DMS 273 (cell line): Measurements from ENCODE around the gene PRR22.

Experiments
- DNase-seq: peaks from one replicate; lab custom pipeline; 2025; ENCODE audit not compliant: unreplicated experiment; lab: John Stamatoyannopoulos, UW

The PRR22 gene

DNA sequence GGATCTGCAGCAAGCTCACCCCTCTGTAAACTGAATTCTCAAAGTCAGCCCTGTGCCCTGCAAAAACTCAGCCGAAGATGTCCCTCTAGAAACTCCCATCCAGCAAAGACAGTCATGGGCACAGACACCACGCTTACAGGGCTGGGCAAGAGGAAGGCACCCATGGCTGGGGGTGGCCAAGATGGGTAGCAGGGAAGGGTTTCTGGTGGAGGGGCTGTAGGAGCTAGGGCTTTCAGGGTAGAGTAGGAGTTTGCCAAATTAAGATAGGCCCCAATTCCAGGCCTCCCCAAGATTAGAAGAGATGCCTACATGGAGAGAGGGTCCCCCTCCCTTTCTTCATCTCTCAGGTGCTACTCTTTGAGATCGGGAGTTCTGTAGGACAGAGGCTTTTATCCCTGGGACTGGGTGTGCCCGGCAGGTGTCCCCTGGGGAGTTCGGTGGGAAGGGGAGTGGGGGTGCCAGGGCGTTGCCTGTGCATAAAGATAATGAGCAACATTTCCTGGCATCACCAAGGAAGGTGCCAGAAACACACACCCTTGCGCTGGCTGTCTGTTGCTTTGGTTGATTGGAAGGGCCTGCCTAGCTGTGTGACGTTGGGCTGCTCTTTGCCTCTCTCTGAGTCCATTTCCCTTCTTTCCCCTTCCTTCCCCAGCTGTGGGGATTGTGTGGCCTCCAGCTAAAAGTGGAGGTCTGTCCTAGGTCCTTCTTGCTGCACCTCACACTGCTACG is 29.7 kb upstream of the PRR22 start:
- DNase-seq: no peak

DNA sequence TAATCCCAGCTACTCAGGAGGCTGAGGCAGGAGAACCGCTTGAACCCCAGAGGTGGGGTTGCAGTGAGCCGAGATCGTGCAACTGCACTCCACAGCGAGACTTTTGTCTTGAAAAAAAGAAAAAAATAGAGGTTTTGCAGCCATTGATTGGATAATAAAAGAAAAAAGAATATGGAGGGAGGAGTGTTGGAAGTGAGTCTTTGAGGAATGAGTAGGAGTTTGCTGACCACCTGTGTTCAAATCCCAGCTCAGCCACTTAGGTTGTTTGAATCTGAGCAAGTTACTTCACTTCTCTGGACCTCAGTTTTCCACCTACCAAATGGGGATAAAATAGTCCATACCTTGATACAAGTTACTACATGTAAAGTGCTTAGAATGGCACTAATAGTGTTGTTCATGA is 26.6 kb upstream of the PRR22 start:
- DNase-seq: no peak

DNA sequence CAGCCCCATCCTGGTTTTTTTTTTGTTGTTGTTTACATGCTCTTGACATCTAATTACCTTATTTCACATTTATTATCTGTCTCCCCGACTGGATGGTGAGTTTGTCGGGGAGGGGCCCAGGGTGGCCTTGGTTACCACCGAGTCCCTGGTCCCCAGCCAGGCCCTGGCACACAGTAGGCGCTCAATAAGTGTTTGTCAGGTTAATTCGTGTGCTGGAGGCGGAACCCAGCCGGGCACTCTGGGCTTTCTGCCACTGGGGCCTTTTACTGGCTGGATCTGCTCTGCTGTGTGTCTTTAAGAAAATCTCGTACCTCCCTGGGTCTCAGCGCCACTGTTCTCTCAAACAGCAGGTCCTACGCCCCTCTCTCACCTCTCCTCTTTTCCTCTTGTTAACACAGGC is 24.9 kb upstream of the PRR22 start:
- no peak for DNase-seq

DNA sequence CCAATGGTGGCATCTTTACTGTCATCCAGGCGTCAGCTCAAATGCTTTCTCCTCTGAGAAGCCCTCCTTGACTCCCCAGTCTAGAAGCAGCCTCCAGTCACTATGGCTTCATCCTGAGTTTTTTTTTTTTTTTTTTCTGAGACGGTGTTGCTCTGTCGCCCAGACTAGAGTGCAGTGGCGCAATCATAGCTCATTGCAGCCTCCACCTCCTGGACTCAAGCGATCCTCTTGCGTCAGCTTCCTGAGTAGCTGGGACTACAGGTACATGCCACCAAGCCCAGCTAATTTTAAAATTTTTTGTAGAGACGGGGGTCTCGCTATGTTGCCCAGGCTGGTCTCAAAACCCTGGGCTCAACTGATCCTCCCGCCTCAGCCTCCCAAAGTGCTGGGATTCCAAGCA is 24.5 kb upstream of the PRR22 start:
- DNase-seq: no peak

DNA sequence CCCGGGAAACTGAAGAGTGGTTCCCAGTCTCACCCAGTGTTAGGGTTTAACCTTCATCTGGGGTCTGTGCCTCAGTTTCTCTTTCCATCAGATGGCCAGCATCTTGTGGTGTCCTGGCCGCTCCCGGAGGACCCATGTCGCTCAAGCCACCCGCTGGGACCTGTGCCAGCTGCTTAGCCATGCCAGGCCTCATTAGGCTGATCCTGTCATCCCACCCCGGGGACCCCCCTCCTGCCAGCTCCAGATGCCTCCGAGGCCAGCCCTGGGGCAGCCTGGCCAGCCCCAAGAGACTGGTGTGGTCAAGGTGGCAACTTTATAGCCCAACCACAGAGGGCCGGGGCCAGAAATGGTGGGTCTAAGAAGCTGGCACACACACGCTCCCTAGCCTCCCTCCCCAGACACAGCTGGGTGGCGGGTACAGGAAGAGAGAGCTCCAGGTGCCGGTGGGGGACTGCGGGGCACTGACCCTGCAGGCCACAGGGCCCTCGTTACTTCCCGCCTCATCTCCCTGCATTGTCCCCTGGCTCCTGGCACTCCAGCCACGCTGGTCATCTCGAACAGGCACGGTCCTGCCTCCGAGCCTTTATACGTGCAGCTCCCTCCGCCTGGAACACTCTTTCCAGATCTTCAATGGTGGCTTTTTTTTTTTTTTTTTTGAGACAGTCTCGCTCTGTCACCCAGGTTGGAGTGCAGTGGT is 23.7 kb upstream of the PRR22 start:
- no peak for DNase-seq

DNA sequence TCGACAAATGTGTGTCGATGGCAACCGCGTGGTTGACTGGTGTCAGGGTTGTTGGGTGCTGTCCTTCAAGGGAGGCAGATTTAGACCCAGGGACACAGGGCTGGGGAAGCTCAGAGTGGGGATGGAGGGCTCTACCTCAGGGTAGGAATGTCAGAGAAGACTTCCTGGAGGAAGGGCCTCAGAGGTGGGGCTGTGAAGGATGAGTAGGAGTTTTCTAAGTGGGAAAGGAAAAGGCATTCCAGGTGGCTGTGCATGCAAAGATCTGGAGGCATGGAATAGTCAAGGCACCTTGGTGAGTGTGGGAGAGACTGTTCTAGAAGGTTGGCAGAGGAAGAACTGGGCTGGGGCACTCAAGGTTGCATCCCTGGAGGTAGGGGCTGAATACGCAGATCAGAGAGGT is 22.4 kb upstream of the PRR22 start:
- DNase-seq: no peak

DNA sequence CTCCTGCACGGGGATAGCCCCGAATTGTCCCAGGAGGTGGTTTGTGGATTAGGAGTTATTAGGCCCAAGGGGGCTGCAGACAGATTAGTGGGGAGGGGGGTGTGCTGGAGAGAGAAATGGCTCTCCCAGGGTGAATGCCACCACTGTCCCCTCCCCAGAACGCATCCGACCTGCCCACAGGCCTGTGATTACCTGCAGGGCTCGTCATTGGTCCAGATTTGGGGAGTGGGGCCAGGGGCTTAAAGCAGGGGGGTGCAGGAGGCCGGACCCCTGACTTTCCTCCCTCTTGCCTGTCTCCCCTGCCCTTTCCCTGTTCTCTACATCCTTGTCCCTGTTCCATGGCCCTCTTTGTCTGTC is 21.6 kb upstream of the PRR22 start:
- DNase-seq: no peak

DNA sequence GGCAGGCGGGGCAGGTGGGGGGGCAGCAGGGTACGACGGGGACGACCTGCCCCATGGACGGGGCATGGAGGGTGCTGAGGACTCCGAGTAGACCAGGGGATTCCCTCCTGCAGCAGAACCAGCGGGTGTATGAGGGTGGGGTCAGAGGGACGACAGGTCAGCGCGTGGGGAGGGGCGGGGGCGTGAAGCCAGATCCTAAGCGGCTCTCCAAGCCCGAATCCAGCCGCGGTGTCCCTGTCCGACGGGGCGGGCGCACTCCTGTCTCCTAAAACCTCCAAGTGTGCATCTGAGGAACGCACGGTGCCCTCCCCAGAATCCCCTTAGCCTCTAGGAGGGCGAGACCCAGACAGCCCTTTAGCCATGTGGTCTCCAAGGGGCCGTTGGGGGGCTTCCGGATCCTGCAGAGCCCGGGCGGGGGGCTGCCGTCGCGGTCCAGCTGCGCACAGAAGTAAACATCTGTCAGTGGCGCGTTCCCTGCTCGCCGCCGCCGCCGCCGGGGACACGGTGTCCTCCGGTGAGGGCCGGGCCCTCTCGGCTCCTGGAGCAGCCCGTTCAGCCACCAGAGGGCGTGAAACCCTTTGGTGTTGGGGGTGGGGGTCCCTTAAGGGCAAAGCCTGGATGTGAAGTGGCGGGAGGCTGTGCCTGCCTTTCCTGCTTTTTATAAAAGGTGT is 21.1 kb upstream of the PRR22 start:
- DNase-seq: peak; percentile 93

DNA sequence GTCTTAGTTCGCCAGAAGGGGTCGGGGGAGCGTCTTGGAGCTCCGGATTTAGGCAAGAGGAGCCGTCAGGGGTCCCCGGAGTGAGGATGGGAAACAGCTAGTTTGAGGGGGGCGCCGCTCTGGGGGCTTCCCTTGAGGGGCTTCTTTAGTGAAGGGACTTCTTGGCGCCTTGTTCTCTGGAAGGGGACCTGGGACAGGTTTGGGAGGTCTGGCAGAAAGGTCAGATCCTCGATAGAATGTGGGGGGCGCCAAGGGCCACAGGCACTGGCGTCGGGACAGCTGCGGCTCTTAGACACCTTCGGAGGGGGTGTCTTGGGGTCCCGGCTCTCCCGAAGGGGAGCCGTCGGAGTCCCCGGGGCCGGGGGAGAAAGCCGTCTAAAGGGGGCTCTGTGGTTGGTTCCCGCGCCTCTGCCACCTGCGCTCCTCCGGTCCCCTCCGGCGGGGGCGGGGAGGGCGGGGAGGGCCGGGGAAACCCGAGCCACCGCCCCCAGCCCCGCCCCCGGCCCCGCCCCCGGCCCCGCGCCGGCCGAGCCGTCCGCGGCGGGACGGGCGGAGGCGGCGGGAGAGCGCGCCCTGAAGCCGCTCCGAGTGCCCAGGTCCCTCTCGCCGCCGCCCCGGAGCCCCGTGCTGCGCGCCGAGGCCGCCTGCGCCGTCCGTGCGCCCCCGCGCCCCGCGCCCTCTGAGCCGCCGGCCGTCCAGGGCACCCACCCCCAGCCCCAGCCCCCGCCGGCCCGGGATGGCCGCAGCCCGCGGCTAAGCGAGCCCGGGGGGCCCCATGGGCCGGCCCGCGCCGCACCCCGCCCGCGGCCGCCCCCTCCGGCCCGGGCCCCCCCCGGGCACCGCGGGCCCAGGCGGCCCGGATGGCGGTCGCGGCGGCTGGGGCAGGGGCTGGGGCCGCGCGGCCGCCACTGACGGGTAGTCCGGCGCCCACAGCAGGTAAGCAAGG is 20.2 kb upstream of the PRR22 start, which contains the start of gene NRTN:
Gene NRTN, plus strand, starts transcription at position 552 of the 946 bp plus-strand sequence. CDS start 19,099 bp downstream, outside the sequence.
- peak; percentile 77 for DNase-seq

DNA sequence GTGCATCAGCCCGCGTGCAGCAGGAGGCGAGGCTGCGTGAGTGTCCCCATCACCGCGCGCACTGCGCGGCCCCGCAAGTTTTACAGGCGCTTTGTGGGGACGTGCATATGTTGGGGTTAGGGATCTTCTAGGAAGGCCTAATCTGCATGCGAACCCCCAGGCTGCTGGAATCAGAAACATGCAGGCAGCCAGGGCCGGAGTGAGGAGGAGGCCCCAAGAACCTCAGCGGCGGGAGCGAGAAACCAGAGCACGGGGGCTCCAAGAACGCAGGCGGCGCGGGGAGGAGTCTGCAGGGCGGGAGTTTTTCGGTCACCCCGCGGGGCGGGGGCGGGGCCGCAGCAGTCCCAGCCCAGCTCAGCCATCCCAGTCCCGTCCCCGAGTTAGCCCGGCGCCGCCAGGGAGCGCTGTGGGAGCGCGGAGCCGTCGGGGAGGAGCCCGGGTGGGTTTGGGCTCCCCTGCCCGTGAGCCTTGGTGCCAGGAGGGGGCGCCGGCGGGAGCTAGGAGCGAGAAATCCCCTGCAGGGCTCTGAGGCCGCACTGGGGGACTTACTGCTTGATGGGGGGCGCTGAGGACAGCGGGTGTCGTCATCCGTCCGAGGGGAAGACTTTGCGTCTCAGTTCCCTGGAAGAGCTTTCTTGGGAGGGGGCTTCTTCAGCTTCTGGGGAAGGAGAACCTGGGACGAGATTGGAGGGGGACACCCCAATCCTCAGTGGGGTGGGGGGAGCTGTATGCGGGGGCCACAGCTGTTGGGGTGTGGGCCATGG is 19.4 kb upstream of the PRR22 start:
- peak; percentile 99 for DNase-seq

DNA sequence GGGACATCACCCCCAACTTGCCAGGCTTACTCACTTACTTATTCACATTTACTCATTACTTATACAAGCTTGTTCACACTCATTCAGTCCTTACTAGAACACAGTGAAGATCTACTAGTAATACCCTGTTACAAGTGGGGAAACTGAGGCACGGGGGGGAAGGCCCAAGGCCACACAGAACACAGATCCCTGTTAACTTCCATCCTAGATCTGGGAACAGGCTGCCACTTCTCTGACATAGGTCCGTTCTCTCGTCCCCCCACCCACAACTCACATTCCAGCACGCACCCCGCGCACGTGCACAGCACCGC is 18.9 kb upstream of the PRR22 start:
- DNase-seq: no peak

DNA sequence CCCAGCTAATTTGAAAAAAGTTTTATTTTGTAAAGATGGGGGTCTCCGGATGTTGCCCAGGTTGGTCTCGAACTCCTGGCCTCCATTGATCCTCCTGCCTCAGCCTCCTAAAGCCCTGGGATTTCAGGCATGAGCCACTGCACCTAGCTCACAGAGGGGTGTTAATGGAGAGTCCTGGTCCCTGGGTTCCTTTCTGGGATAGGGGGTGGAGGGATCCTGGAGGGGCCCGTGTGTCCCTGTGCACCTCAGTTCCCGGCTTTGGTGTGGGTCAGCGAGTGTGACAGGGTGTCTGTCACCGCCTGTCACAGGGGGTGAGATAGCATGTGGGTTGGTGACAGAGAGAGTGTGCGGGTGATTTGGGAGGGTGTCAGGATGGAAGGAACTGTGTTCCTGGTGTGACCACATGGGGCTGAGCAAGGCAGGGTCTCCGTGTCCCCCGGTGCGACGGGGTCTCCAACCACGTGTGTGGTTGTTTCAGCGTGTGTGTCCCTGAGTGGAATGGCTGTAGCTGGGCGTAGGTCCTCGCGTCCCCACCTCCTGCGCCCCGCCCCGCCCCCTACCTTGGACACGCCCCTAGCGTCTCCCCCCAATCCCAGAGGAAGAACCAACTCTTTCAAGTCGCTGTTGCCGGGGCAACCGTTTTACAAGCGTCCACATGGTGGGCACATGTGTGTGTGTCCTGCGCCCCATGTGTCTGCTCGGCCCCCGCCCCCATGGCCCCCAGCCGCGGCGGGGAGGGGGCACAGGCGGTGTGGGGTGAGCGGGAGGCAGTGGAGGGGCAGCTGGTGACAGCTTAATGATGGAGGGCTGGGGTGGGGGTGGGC is 17.5 kb upstream of the PRR22 start:
- DNase-seq: peak; percentile 98

DNA sequence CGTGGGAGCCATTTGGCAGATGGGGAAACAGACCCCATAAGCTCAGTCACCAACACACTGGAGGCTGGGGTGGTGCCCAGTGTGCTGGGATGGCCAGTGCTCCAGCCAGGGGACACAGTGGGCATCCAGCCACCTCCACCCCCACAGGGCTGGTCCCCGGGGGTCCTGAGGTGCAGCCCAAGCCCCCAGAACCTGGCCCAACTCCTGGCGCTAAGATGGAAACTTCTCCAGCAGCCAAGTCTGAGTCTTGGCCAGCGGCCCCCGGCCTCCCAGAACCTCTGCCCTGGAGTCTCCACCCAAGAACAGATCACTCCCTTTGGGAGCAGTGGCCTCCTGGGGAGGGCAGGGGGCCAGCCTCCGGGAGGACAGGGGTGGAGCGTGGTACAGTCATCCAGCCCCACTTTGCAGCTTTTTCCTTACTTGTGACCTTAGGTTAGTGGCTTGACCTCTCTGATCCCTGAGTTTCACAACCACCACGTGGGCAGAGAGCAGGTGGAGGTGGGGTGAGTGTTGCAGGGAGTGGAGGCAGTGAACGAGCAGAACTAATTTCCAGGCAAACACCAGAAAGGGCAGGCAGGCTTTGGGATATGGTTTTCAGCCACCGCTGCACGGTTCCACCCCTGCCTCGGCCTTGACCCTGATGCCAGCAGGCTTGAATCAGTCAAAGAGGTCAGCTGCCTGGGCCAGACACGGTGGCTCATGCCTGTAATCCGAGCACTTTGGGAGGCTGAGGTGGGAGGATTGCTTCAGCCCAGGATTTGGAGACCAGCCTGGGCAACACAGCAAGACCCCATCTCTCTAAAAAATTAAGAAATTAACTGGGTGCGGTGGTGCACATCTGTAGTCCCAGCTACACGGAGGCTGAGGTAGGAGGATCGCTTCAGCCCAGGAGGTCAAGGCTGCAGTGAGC is 16.1 kb upstream of the PRR22 start:
- no peak for DNase-seq

DNA sequence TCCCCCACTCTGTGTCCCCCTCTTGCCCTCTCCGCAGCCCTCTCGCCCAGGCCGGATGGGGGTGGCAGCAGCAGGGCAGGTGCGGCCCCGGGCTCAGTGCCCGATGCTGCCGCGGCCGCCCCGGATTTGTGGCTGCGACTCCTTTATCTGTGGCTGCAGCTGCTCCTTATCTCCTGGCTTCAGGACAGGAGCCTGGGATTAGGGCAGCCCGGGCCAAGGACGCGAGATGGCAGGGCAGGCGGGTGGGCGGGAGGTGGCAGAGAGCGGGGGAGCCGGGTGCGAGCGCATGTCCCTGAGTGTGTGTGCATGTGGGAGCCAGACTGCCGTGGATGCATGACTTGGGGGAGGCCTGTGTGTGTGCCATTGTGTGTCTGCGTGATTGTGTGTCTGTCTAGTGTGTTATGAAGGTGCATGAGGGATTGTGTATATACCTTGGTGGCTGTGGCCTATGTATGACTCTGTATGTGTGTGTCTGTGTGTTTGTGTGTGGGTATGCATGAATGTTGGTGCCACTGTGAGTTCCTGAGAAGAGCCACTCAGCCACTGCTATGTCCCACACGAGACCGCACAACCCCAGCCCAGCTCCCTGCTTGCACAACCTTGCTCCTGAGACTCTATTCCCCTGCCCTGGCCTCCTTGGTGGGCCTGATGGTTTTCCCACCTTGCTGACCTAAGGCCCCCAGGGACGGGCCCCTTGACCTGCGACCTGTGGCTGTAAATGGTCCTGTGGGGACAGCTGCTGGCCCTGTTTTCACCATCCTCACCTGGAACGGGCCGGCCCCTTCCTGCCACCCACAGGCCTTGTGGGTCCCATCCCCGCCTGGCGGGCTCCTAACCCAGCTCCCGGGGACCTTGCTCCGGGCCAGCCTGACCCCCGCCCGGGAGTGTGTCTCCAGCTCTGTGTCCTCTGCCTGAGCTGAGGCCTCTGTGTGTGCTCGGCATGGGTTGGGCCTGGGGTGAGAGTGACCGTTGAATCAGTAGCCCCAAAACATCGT is 15.0 kb upstream of the PRR22 start:
- peak; percentile 69 for DNase-seq

DNA sequence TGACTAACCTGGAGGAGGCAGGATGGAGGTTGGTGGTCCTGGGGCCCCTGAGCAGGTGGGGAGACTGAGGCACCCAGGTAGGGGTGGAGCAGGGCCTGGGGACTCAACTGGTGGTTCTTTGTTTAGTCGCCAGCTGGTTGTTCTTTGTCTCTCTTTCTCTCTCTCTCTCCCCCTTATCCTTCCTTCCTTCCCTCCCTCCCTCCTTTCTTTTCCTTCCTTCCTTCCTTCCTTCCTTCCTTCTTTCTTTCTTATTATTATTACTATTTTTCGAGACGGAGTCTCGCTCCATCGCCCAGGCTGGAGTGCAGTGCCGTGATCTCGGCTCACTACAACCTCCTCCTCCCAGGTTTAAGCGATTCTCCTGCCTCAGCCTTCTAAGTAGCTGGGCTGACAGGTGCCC is 13.7 kb upstream of the PRR22 start:
- no peak for DNase-seq

DNA sequence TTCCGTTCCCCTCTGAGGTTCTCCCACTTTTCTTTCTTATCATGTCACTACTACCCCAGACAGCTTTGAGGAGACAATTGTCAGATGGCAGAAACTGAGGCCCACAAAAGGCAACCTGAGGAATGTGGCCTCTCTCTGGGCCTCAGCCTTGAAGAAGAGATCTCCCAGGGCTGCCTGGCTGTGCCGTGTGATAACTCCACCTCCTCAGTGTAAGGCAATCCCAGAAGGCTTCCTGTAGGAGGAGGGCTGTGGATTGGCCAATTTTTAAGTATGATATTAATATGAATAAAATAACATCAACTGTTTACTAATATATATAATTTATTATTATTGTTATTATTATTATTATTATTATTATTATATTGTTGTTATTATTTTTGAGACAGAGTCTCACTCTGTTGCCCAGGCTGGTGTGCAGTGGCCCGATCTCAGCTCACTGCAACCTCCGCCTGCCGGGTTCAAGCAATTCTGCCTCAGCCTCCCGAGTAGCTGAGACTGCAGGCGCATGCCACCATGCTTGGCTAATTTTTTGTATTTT is 10.9 kb upstream of the PRR22 start:
- no peak for DNase-seq

DNA sequence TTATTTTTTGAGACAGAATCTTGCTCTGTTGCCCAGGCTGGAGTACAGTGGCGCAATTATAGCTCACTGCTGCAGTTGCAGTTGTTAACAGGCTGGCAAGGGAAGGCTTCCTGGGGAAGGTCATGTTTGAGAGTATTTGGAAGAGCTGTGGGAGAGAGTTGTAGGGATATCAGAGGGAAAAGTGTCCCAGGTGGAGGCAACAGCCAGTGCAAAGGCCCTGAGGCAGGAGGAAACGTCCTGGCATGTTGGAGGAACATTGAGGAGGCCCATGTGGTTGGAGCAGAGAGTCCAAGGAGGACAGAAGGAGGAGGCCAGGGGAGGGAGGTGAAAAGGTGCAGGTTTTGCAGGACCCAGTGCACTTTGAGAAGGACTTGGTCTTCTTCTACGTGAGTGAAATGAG is 8.6 kb upstream of the PRR22 start:
- no peak for DNase-seq
